BE2C (cell line): ENCODE results near the gene F7.

Source experiments
- DNase-seq: peaks from one replicate; pipeline ENCODE4 v3.0.0-alpha.2; 2020
- H3K27me3 ChIP-seq: fragments of 250-450 bp; sonication (Bioruptor Pico); 2 replicates; pipeline ENCODE4 v1.5.1; 2020; ENCODE audit warnings: mild to moderate bottlenecking
- H3K36me3 ChIP-seq: fragments of 250-450 bp; sonication (Bioruptor Pico); 2 replicates; pipeline ENCODE4 v1.5.1; 2020; ENCODE audit warnings: mild to moderate bottlenecking
- H3K4me1 ChIP-seq: fragments of 250-450 bp; sonication (Bioruptor Pico); 2 replicates; pipeline ENCODE4 v1.5.1; 2020
- H3K4me3 ChIP-seq: 2 replicates; pipeline ENCODE4 v1.5.1; 2011; ENCODE audit warnings: low read depth, low read length
- H3K9me3 ChIP-seq: fragments of 250-450 bp; sonication (Bioruptor Pico); 2 replicates; pipeline ENCODE4 v1.5.1; 2020
- TF ChIP-seq, protein P1 (sequence below): IDR thresholded peaks from 2 replicates; pipeline ENCODE4 v1.5.1; 2012; ENCODE audit warnings: mild to moderate bottlenecking, low read depth, low read length

F7 gene

DNA sequence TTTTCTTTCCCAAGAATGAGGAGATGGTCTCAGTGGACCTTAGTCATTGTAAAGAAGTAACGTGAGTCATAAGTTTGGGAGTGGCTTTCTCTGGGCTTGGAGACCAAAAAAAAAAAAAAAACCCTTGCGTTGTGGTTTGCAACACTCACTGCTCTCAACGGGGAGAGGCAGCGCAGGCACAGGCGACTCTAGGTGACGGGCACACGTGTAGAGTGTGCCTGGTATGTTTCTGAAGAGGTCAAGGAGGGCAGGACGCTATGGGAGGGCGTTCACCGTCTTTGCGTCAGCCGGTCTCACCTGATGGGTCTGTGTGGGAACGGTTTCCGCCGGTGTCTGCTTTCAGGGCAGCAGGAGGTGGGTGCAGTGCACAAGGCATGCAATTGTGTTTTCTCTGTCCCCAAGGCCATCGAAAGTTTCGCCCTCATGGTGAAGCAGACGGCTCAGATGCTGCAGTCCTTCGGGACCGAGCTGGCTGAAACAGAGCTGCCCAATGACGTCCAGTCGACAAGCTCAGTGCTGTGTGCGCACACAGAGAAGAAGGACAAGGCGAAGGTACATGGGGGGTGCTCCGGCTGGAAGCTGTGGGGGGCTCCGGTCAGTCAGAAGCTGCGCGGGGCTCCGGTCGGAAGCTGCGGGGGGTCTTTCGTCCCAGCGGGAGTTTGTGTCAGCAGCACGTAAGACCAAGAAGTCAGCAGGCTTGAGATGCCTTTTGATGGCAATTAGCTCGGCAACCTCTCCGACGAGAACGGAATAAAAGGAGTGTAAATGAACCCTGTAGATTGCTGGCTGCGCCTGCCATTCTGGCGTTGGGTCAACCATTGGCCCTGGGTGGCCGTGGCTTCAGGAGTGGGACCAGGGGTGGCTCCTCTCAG, 40.8 kb upstream of the F7 start:
- Histone ChIP-seq H3K4me3 (no peak overlapping the region), H3K27me3 (no peaks in the 10 kb centered on the region), H3K36me3 (no peaks in the 10 kb centered on the region), H3K9me3 (no peaks in the 10 kb centered on the region), H3K4me1 (no peaks in the 10 kb centered on the region)
- DNase-seq = no peak
- TF ChIP-seq, protein P1, sequence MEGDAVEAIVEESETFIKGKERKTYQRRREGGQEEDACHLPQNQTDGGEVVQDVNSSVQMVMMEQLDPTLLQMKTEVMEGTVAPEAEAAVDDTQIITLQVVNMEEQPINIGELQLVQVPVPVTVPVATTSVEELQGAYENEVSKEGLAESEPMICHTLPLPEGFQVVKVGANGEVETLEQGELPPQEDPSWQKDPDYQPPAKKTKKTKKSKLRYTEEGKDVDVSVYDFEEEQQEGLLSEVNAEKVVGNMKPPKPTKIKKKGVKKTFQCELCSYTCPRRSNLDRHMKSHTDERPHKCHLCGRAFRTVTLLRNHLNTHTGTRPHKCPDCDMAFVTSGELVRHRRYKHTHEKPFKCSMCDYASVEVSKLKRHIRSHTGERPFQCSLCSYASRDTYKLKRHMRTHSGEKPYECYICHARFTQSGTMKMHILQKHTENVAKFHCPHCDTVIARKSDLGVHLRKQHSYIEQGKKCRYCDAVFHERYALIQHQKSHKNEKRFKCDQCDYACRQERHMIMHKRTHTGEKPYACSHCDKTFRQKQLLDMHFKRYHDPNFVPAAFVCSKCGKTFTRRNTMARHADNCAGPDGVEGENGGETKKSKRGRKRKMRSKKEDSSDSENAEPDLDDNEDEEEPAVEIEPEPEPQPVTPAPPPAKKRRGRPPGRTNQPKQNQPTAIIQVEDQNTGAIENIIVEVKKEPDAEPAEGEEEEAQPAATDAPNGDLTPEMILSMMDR = no peak

DNA sequence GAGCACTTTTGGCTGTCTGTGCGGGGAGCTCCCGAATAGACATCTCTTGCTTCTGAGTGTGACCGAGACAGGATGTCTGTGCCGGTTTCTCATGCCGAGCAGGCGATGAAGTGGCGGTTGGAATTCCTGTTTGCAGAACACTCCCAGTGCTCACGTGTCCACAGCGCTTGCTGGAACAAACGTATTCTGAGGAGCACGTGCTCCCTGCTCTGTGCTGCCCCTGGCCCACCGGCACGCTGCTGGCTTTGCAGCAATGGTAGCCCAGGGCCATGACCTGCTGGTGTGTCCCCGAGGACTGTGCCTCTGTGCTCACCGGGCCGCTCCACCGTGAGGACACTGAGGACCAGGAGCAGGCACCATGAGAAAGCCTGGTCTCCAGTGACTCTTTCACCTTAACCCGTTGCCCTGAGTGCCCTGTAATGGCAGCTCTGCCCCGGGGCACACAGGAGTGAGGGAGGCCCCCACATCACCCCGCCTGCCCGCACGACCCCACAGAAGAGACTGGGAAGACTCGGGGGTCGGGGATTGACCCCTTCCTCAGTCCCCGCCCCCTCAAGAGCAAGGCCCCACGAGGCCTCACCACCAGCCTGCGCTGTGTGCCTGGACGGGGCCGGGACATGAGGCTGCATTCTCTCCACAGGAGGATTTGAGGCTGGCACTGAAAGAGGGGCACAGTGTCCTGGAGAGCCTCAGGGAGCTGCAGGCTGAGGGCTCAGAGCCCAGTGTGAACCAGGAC, 40.0 kb upstream of the F7 start:
- no peaks in the 10 kb centered on the region for H3K9me3 ChIP-seq
- no peaks in the 10 kb centered on the region for H3K27me3 ChIP-seq
- TF ChIP-seq, protein P1 = no peak
- no peak overlapping the region for H3K4me3 ChIP-seq
- 0 out of 2 replicates have a peak, but pooled peaks cover 2% of the 10 kb centered on the region for H3K36me3 ChIP-seq
- no peak for DNase-seq
- H3K4me1 ChIP-seq = no peaks in the 10 kb centered on the region

DNA sequence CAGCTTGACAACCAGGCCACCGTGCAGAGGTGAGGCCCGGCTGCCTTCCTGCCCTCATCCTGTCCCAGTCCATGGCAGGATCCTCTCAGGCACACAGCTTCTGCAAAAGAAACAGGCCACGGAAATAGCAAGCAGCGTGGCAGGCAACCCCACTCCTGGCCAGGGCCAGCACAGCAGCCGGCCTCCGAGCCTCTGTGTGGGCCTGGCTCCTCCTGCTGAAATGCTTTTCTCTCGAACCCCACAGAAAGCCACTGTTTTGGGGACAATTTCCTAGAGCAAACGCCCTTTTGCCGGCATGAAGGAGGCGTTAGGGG, 39.5 kb upstream of the F7 start:
- no peak for DNase-seq
- TF ChIP-seq, protein P1 = no peak
- no peaks in the 10 kb centered on the region for H3K27me3 ChIP-seq
- H3K4me1 ChIP-seq = no peaks in the 10 kb centered on the region
- 0 out of 2 replicates have a peak, but pooled peaks cover 2% of the 10 kb centered on the region for H3K36me3 ChIP-seq
- no peaks in the 10 kb centered on the region for H3K9me3 ChIP-seq
- H3K4me3 ChIP-seq = no peak overlapping the region

DNA sequence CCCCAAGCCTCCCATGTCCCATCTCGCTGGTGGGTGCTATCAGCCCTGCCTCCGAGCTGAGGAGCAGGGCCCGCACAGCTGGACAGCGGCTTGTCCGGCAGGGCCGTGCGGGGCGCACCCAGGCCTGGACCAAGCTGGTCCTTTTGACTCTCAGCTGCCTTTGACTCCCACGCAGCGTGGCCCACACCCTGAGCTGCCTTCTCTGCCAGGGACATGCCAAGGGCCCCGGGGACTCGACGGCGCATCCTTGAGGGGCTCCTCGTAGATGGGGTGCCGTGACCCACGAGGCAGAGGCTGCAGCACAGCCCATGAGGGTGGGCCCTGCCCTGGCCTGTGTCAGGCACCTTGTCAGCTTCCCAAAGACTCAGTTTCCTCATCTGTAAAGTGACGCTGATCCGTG, 38.8 kb upstream of the F7 start:
- DNase-seq = no peak
- Histone ChIP-seq H3K4me3 (no peak overlapping the region), H3K4me1 (no peaks in the 10 kb centered on the region; the same call in 1 of the 2 replicates), H3K9me3 (no peaks in the 10 kb centered on the region), H3K27me3 (no peaks in the 10 kb centered on the region), H3K36me3 (0 out of 2 replicates have a peak, but pooled peaks cover 2% of the 10 kb centered on the region)
- TF ChIP-seq, protein P1 = no peak

DNA sequence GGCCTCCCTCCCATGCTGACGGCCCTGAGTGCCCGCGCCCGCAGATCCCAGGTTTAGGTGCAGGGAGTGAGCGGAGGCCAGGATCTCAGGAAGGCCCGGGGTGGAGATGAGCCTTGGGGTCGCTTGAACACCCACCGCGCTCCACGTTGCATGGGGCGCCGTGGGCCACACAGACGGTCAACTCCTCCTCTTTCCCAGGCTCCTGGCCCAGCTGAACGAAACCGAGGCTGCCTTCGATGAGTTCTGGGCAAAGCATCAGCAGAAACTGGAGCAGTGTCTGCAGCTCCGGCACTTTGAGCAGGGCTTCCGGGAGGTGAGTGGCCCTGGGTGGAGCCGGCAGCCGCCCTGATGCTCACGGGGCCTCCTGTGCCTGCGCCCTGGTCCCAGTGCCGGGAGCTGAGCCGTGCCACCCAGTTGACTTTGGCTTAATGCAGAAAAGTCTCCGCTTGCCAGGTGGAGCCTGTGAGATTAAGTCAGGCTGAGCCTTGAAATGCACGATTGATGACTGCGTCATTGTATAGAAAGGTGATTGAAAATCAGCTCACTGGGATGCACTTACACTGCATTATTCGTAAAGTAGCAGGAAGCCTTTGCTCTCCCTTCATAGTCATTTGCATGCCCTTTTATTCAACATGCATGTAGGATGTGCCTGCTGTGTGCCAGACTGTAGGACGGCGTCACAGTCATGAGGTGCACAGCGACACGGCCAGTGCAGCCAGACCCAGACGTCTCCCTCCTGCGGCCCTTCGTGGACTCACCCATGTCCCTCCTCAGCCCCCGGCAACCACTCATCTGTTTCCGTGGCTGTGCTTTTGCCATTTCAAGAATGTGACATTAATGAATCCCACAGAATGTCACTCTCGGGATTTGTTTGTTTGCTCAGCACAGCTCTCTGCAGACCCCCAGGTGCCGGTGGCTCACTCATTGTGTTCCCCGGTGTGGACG, 35.5 kb upstream of the F7 start:
- TF ChIP-seq, protein P1 = no peak
- no peak for DNase-seq
- Histone ChIP-seq H3K4me1 (no peaks in the 10 kb centered on the region; the same call in 1 of the 2 replicates), H3K9me3 (no peaks in the 10 kb centered on the region), H3K4me3 (no peak overlapping the region), H3K36me3 (peaks cover 7% of the 10 kb centered on the region; the same call in 1 of the 2 replicates), H3K27me3 (no peaks in the 10 kb centered on the region)
